SK-N-SH treated with all-trans-retinoic acid at 6 μM for 48 hours (cell line): ENCODE results near the gene DISP3.

Experiments used
- ARNTL ChIP-seq: fragments of 450-650 bp; formaldehyde crosslinking; IDR thresholded peaks from 2 replicates; pipeline ENCODE4 v1.5.0; 2020; ENCODE audit warnings: low read depth, mild to moderate bottlenecking, moderate library complexity, borderline replicate concordance
- ESRRG ChIP-seq: fragments of 250-450 bp; sonication (Bioruptor Pico); IDR thresholded peaks from 2 replicates; pipeline ENCODE4 v1.6.1; 2021; ENCODE audit warnings: mild to moderate bottlenecking
- GLIS3 ChIP-seq: fragments of 250-450 bp; sonication (Bioruptor Pico); IDR thresholded peaks from 2 replicates; pipeline ENCODE4 v1.5.0; 2020; ENCODE audit warnings: mild to moderate bottlenecking, moderate library complexity
- PATZ1 ChIP-seq: fragments of 250-450 bp; sonication (Bioruptor Pico); IDR thresholded peaks from 2 replicates; pipeline ENCODE4 v1.8.0; 2020; ENCODE audit warnings: mild to moderate bottlenecking, moderate library complexity, borderline replicate concordance
- POU6F1 ChIP-seq: fragments of 250-450 bp; sonication (Bioruptor Pico); IDR thresholded peaks from 2 replicates; pipeline ENCODE4 v1.8.0; 2021; ENCODE audit warnings: low read depth, mild to moderate bottlenecking, moderate library complexity, borderline replicate concordance
- RARB ChIP-seq: fragments of 250-450 bp; sonication (Bioruptor Pico); IDR thresholded peaks from 2 replicates; pipeline ENCODE4 v1.8.0; 2021; ENCODE audit warnings: mild to moderate bottlenecking, moderate library complexity
- TOX ChIP-seq: fragments of 250-450 bp; sonication (Bioruptor Pico); IDR thresholded peaks from 2 replicates; pipeline ENCODE4 v1.8.0; 2021; ENCODE audit warnings: mild to moderate bottlenecking, moderate library complexity, borderline replicate concordance
- ZFP30 ChIP-seq: fragments of 450-650 bp; formaldehyde crosslinking; IDR thresholded peaks from 2 replicates; pipeline ENCODE4 v1.5.0; 2022; ENCODE audit warnings: mild to moderate bottlenecking, moderate library complexity
- ZNF8 ChIP-seq: fragments of 450-650 bp; formaldehyde crosslinking; IDR thresholded peaks from 2 replicates; pipeline ENCODE4 v1.5.0; 2020; ENCODE audit warnings: mild to moderate bottlenecking, moderate library complexity

- no peak for TF ChIP-seq POU6F1
- TF ChIP-seq PATZ1: no peak
- no peak for TF ChIP-seq ZNF8 (CRISPR knock-in tag)
- TF ChIP-seq ESRRG: no peak
- no peak for TF ChIP-seq ARNTL (CRISPR knock-in tag)
- TF ChIP-seq ZFP30: no peak
- no peak for TF ChIP-seq GLIS3 (CRISPR knock-in tag)
- TF ChIP-seq RARB (CRISPR knock-in tag): no peak
- no peak for TF ChIP-seq TOX (CRISPR knock-in tag)
These were observed 20.1 kb upstream of the DISP3 start for GRCh38 chr1:11458811-11459275.
